HUDEP-2 (cell line): ENCODE results near the gene HENMT1.
"Not testable (repeated sequence)": the region's sequence is repeated elsewhere in the genome, so short reads cannot be mapped to it uniquely, and the experiment has no call there.

Experiments used
- DNase-seq, 76 experiments: peaks; one replicate each; lab custom pipeline; 2025; ENCODE audit not compliant: unreplicated experiment in 76 of 76; lab: John Stamatoyannopoulos, UW

The HENMT1 gene

DNA sequence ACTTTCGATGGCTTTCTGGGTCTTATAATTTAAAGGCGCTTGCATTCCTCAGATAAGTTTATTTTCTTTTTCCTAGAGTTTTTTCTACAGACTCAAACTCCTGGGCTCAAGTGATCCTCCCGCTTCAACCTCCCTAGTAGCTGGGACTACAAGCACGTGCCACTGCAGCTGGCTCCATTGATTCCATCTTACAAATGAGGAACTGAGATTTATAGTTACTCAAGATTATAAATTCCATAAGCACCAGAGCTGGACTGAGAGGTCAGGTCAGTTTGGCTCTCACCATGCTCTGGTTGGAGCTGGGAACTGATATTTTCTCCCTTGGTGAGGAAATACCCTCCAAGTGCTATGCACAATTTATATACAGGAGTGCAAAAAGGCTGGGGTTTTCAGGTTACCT, 17.8 kb upstream of the HENMT1 start:
- no peak for DNase-seq

DNA sequence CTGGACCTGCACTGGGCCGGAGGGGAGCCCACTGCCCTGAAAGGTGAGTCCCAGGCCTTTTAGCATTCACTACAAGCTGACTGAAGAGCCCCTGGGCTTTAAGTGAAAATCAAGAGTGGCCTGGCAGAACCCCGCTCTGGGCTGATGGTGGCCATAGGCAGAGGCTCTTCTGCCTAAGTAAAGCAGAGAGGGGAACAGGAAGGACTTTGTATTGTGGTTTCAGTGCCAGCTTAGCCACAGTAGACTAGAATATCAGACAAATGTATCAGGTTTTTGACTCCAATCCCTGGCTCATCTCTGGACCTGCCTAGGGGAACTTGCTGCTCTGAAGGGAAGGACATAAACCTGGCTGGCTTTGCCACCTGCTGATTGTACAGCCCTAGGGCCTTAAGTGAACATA, 10.2 kb upstream of the HENMT1 start:
- no peak for DNase-seq

DNA sequence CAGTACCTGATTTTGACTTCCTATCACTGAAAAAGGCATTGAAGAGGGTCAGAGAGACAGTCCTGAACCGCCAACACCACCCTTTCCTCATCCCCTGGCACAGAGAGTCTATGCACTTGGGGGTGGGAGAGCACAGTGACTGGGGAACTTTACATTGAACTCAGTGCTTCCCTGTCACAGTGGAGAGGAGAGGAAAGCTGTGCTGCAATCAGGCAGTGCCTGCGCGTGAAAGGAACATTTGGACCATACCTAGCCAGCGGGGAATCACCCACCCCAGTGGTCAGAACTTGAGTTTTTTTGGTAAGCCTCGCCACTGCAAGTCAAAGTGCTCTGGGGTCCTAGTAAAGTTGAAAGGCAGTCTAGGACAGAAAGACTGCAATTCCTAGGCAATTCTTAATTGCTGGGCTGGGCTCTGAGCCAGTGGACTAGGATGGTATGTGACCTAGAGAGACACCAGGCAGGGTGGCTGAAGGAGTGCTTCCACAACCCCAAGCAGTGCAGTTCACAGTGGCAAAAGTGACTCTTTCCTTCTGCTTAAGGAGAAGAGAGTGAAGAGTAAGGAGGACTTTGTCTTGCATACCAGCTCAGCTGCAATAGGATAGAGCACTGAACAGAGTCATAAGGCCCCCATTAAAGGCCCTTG, 9.4 kb upstream of the HENMT1 start:
- no peak for DNase-seq

DNA sequence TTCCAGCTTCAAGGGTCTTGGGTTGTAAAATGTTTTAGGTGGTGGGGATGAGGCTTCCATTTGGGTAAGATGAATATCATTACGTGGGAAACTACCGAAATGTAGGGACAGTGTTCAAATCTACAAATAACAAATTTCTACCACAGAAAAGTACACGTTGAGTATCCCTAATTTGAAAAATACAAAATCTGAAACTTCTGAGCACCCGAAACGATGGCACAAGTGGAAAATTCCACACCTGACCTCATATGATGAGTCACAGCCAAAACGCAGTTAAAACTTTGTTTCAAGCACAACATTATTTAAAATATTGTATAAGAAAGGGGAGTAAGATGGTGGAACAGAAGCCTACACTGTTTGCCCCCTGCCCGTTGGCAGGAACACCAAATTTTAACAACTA, 8.8 kb upstream of the HENMT1 start:
- no peak for DNase-seq

GRCh38 chr1:108668777-108669176, 7.9 kb upstream of the HENMT1 start:
- no peak for DNase-seq

- not testable (repeated sequence) for DNase-seq
Observed at GRCh38 chr1:108667422-108667821, 6.5 kb upstream of the HENMT1 start.

DNA sequence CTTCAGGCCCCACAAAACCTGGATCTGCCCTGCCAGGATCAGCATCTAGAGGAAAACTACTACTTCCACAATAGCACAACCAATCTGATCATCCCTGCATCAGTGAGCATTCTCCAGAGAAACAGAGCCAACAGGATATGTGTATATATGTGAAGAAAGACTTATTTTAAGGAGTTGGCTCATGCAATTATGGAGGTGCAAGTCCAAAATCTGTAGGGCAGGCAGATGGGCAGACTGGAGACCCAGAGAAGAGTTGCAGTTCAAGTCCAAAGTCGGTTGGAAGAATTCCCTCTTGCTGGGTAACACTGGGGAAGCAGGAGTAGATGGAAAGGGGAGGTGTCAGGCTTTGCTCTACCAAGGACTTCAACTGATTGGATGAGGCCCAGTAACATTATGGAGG, 4.9 kb upstream of the HENMT1 start:
- no peak for DNase-seq

DNA sequence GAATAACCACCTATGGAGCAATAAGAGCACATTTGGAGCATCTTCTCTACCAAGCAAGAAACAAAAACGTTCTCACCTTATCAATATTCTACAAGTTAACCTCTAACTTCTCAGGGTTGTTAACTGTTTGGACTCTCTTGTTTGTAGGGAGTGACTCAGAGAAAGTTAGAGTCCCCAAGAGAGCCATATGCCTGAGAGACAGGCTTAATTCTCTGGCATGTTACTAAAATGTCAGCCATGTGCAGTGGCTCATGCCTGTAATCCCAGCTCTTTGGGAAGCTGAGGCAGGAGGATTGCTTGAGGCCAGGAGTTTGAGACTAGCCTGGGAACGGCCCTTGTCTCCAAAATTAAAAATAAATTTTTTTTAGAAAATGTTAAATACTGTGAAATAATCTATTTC, 4.2 kb upstream of the HENMT1 start:
- no peak for DNase-seq

DNA sequence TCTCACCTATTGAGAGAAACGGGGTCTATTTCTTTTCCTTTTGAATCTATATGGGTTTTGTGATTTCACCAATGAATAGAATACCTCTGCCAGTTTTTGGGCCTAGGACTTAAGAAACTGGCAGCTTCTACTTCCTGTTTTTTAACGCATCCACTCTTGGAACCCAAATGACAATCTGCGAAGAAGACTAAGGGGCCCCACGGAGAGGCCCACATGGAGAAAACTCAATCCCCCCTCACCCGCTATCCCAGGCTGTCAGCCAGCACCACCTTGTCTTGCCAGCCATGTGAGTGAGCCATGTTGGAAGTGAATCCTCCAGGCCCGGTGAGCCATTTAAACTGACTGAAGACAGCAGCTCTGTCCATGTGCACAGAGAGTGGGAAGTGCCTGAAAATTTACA, 3.6 kb upstream of the HENMT1 start:
- no peak for DNase-seq

DNA sequence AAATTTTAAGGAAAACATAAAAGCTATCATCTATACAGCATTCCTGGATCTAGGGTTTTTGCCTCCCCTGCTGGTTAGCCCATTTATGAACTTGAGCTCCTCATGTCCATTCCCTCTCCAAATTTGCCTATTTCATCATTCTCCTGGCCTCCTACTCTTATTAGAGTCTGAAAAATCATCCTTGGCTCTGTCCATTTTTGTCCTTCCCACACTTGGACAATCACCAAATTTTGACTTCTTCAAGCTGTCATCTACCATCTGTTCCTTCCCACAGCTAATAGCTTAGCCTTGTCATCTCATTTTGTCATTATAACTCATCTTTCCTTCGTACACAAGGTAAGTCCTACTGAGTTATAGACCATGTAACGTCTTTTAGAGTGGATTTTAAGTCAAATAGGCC, 2.2 kb upstream of the HENMT1 start:
- DNase-seq: no peak

GRCh38 chr1:108657356-108658080, 3.4 kb downstream of the HENMT1 start:
- no peak for DNase-seq

GRCh38 chr1:108653431-108654105, 7.3 kb downstream of the HENMT1 start:
- DNase-seq: no peak

GRCh38 chr1:108646648-108647269, 14.1 kb downstream of the HENMT1 start:
- peak in 1 of 76 experiments; percentile 5 for DNase-seq

DNA sequence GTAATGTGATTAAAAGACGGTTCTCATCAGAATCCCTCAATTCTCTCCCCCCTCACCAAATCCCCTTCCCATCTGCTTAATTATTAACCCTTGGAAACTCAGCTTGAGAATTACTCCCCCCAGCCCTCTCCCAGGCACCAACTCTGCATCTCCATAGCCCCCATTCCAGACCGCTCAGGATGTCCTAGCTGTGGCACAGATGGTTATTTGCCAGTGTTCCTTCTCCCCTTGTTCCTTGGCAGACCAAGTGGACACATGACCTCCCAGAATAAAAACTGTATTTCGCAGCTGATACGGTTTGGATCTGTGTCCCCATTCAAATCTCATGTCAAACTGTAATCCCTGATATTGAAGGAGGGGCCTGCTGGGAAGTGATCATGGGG, 14.6 kb downstream of the HENMT1 start:
- no peak for DNase-seq

- DNase-seq: no peak
Observed at GRCh38 chr1:108645564-108646184, 15.2 kb downstream of the HENMT1 start.

DNA sequence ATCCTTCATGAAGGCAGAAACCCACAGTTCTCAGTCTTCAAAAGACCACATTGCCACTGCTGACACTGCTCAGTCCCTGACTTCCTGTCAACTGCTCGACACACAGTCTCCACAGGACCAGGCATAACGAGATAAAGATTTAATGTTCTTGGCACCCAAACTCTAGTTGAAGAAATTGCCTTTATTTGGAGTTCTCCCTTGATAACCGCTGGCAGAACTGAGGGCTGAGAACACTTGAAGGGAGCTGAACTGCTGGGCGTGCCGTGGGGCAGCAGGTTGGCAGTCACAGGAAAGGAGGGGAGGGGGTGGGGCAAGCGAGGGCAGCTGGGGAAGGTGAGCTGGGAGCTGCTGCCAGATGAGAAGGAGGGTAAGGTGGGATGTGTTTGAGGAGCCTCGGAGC, 15.9 kb downstream of the HENMT1 start:
- DNase-seq: peak in 13 of 76 experiments; percentile 6 to 44 (median 14)

DNA sequence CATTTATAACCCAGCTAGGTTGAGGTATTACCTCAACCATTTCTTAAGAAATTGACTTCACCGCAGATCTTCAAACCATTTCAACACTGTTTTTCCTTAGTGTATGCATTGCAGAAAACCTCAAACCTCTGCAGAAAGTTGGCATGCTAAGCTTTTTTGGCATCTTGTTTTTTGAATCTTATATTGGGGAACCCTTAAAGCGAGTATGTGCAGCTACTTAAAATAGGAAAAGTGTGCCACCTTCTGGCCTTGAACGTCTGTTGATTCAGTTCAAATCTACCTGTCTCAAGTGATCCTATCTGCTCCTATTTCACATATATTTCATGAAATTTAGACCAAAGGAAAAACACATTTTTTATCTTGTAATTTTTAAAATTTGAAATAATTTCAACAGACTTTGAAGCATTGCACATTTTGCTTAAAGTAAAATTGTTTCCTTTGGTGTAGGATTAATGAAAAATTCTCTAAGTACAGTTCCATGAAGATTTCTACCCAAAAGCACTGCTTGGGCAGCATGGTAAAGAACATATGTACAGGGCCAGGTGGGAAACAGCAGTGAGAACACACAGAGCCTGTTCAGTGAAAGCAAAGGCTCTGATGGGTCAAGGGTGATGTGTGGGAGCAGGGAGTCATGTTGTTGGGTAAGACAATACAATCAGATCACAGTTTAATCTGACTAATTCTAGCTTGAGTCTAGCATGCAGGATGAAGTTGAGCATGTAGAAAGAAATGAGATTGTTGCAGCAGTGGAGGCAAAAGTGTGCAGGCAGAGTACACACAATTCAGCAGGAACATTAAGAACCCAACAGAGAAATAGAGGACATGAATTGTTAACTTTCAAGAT, 17.2 kb downstream of the HENMT1 start:
- DNase-seq: peak in 21 of 76 experiments; percentile 1 to 42 (median 14)

DNA sequence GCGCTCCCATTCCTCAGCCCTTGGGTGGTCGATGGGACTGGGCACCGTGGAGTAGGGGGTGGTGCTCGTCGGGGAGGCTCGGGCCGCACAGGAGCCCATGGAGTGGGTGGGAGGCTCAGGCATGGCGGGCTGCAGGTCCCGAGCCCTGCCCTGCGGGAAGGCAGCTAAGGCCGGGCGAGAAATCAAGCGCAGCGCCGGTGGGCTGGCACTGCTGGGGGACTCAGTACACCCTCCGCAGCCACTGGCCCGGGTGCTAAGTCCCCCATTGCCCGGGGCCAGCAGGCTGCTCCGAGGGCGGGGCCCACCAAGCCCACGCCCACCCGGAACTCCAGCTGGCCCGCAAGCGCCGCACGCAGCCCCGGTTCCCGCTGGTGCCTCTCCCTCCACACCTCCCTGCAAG, 20.0 kb downstream of the HENMT1 start:
- not testable (repeated sequence) for DNase-seq

DNA sequence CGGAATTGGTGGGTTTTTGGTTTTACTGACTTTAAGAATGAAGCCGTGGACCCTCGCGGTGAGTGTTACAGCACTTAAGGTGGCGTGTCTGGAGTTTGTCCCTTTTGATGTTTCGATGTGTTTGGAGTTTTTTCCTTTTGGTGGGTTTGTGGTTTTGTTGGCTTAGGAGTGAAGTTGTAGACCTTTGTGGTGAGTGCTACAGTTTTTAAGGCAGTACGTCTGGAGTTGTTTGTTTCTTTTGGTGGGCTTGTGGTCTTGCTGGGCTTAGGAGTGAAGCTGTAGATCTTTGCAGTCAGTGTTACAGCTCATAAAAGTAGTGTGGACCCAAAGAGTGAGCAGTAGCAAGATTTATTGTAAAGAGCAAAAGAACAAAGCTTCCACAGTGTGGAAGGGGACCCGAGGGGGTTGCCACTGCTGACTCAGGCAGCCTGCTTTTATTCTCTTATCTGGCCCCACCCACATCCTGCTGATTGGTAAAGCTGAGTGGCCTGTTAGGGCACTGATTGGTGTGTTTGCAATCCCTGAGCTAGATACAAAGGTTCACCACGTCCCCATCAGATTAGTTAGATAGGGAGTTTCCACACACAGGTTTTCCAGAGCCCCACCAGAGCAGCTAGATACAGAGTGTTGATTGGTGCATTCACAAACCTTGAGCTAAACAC, 20.9 kb downstream of the HENMT1 start:
- DNase-seq: peak in 2 of 76 experiments; percentile 10 to 16

- DNase-seq: no peak
Observed at GRCh38 chr1:108636876-108637275, 24.0 kb downstream of the HENMT1 start.
